Activated T-cell treated with anti-CD3 and anti-CD28 coated beads, Interleukin-2, amount 50 U/mL, for 48 hours (primary cell): Measurements from ENCODE around the gene TEX22.

Experiments used
- DNase-seq, 2 experiments: peaks; one replicate each; pipeline ENCODE4 v3.0.0-alpha.2; 2020

TEX22 gene

GRCh38 chr14:105422695-105423487, 24.6 kb downstream of the TEX22 start:
- DNase-seq = no peak

DNA sequence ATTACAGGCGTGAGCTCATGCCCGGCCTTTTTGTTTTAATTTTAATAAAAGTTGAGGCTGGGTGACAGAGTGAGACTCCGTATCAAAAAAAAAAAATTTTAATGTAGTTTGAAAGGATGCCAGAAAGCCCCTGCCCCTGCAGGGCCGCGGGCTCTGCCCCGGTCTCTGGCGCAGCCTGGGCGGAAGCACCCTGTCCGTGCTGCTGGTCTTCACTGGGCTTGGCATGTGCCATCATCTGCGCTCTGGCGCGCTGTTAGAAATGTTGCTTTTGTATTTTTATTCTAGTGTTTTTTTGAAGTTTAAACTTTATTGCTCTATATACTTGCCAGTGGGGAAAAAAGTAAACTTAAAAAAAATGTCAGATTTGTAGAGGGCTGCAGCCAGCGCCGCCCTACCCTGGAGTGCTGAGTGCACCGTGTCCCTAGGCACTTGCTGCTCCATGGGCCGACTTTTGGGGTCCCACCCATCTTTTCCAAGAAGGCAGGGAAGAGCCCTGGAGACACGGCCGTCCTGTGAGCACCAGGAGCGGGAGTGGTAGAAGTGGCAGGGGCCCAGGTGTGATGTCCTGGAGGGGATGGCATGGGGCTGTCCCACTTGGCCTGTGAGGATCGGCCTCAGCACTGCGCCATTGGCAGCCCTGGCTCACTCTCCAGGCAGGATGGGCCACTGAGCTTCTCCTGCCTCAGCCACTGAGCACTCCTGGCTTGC, 25.3 kb downstream of the TEX22 start:
- DNase-seq = no peak

- DNase-seq = no peak
Observed at GRCh38 chr14:105424861-105425260, 26.5 kb downstream of the TEX22 start.

DNA sequence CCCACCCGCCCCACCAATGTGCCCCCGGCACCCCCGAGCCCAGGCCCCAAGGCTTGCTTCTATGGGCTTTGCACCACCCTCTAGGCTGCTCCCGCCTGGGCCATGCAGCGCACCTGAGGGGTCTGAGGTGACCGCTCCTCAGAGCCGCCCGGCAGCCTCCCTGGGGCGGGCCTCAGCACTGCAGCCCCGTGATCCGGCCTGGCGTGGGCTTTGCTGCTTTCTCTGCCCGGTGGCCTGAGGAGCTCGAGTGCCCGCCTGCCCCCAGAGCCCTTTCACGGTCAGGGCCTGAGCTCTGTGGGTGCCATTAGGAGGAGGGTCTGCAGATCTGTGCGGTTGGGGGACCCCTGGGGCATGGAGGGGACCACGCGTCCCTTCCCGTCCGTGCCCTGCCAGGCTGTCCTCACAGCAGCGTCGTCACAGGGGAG, 27.5 kb downstream of the TEX22 start:
- DNase-seq = no peak

- DNase-seq = no peak
Observed at GRCh38 chr14:105426416-105427130, 28.2 kb downstream of the TEX22 start.

DNA sequence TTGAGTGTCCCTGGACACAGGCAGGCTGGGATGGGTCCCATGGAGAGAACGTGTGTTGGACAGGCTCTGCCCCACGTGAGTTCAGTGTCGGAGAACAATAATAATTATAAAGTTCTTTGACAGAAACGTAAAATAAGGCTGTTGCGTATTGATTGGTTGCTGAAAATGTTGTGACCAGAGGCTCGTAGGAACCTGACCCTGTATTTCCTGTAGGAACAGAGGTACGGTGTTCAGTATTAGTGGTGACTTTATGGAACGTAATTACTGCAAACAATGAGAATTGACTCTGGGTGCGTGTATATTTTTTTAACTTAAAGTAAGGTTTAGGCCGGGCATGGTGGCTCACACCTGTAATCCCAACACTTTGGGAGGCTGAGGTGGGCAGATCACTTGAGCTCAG, 29.1 kb downstream of the TEX22 start:
- DNase-seq = no peak

GRCh38 chr14:105427936-105428485, 29.7 kb downstream of the TEX22 start:
- no peak for DNase-seq

DNA sequence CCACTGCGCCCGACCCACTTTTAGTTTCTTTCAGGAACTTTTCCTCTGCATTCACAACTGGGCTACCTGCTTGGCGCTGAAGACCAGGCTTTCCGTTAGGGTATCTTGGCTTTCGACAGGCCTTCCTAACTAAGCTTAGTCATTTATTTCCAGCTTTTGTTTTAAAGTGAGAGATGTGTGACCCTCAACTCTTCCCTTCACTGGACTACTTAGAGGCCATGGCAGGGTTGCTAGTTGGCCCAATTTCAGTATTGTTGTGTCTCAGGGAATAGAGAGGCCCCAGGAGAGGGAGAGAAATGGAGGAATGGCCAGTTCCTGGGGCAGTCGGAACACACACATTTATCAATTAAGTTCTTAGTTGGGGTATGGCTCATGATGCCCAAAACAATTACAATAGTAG, 31.7 kb downstream of the TEX22 start:
- no peak for DNase-seq

GRCh38 chr14:105430565-105430964, 32.2 kb downstream of the TEX22 start:
- DNase-seq = no peak

DNA sequence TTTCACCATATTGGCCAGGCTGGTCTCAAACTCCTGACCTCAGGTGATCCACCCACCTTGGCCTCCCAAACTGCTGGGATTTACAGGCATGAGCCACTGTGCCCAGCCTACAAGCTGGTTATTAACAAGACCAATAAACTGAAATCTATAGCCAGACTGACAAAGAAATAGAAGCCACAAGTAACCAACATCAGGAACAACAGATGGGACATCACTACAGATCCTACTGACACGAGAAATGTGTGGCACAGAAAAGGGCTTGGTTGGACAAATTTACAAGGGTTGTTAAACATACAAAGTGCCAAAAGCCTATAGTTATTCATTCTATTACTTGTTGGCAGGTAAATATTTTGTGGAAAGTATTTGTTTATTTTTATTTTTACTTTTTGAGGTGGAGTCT, 32.9 kb downstream of the TEX22 start:
- DNase-seq = no peak

DNA sequence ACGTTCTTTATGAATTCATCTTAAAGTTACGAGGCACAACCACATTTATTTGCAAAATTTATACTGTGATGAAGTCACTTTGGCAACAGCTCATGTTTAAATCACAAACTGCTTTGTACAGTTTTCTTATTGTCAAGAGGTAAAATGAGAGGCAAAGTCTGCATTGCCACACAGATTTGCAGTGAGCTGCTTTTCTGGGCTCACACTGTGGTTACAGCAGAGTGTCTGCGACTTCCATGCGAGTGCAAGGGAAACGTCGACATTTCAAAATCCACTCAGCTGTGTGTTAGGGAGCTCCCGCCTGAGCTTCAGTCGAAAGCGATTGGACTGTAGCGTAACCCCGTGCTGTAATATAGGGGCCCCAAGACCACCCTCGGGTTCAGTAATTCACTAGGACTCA, 34.3 kb downstream of the TEX22 start:
- DNase-seq = no peak

- no peak for DNase-seq
Observed at GRCh38 chr14:105433161-105433605, 34.8 kb downstream of the TEX22 start.

GRCh38 chr14:105436402-105436801, 38.1 kb downstream of the TEX22 start:
- DNase-seq = no peak

DNA sequence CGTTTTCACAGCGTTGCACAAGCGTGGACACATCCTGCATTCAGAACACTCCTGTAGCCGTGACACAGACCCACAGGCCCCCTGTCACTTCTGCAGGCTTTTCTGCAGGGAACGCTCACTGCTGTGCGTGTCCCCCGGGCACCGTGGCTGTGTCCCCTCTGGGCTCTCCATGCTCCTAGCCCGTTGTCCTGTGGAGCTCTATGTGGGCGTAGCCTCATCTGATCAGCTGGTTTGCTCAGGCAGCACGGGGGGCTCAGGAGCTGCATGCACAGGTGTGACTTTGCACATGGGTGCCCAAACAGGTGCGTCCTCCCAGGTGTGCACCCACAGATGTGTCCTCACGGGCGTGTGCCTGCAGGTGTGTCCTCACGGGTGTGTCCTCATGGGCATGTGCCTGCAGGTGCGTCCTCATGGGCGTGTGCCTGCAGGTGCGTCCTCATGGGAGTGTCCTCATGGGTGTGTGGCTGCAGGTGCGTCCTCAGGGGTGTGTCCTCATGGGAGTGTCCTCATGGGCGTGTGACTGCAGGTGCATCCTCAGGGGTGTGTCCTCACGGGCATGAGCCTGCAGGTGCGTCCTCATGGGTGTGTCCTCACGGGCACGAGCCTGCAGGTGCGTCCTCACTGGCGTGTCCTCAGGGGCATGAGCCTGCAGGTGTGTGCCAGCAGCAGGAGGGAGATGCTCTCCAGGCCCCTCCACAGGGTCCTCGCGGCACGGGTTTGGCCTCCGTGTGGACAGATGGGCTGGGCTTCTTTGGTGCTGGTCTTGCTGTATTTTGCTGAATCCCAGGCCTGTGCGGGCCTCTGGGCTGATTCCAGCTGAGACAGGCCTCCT, 38.8 kb downstream of the TEX22 start:
- no peak for DNase-seq

- no peak for DNase-seq
Observed at GRCh38 chr14:105437723-105438500, 39.6 kb downstream of the TEX22 start.

GRCh38 chr14:105439179-105439578, 40.8 kb downstream of the TEX22 start:
- DNase-seq = no peak

- DNase-seq = no peak
Observed at GRCh38 chr14:105439710-105440553, 41.6 kb downstream of the TEX22 start.

- DNase-seq = no peak
Observed at GRCh38 chr14:105440554-105440900, 42.2 kb downstream of the TEX22 start.

- no peak for DNase-seq
Observed at GRCh38 chr14:105440992-105441391, 42.7 kb downstream of the TEX22 start.

GRCh38 chr14:105442125-105442524, 43.8 kb downstream of the TEX22 start:
- no peak for DNase-seq

DNA sequence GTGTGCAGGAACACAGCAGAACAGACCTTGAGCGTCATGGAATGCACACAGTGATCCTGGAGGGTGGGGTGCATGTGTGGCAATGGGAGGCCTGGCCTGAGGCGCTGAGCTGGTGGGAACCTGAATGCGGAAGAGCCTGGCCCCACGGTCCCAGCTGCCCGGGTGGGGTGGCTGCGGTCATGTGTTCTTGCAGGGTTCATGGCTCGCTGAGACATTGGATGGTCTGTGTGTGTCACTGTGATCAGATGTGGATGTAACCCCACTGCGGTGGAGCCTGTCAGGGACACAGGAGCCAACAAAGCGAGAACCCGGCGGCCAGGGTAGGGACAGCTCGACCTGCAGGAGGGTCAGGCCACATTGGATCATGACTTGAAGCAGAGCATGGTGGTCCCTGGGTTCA, 44.5 kb downstream of the TEX22 start:
- DNase-seq = no peak
